Body of pancreas (tissue), 4 donors: ENCODE results near the gene PEA15.

Experiments
- POLR2A ChIP-seq, 3 donors: fragments of 450-650 bp; IDR thresholded peaks; one replicate each; pipeline ENCODE4 v1.6.1; 2016; ENCODE audit warnings: antibody characterized with exemption in 3 of 3, mild to moderate bottlenecking in 2 of 3
- TF ChIP-seq, protein P1 (sequence below), 7 experiments: fragments of 450-650 bp in 4 of 7; fragments of 200-600 bp in 3 of 7; sonication (generic) in 3 of 7; IDR thresholded peaks; one replicate each; pipeline ENCODE4 v1.5.1; 2016 to 2019; ENCODE audit warnings: antibody characterized with exemption in 7 of 7

DNA sequence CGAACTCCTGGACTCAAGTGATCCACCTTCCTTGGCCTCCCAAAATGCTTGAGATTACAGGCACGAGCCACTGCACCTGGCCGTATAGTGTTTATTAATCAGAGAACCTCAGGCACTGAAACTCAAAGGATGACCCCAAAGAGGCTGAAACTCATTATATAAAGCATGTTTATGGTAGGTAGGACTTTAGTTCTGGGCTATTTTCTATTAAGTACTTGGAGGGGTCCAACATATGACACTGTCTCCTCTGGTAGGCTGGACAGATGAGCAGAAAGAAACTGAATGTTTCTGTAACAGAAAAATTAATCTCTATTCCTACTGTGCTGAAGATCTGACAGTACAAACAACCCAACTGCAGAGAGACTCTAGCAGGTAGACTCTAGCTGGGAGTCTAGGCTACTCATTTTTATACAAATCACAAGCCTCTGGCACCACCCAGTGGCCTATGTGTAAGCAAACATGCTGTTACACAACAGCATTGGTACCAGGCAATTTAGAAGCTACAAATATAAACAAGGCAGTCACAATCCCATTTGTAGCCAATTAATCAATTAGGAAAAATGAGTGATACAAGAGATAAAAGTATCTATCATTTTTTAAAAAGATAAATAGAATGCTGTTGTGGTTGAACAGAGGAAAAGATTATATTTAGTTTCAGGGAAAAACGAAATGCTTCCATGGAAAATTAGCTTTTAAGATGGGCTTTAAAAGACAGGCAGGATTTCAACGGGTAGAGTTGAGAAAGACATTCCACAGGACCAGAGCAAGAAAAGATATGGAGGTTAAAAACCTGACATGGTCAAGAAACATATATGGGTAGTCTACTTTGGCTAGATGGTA is 46.7 kb downstream of the PEA15 start:
- TF ChIP-seq, protein P1, sequence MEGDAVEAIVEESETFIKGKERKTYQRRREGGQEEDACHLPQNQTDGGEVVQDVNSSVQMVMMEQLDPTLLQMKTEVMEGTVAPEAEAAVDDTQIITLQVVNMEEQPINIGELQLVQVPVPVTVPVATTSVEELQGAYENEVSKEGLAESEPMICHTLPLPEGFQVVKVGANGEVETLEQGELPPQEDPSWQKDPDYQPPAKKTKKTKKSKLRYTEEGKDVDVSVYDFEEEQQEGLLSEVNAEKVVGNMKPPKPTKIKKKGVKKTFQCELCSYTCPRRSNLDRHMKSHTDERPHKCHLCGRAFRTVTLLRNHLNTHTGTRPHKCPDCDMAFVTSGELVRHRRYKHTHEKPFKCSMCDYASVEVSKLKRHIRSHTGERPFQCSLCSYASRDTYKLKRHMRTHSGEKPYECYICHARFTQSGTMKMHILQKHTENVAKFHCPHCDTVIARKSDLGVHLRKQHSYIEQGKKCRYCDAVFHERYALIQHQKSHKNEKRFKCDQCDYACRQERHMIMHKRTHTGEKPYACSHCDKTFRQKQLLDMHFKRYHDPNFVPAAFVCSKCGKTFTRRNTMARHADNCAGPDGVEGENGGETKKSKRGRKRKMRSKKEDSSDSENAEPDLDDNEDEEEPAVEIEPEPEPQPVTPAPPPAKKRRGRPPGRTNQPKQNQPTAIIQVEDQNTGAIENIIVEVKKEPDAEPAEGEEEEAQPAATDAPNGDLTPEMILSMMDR (IDR thresholded peaks at IDR 0.05): peak; percentile 45 to 95 (median 80)
- TF ChIP-seq POLR2A (IDR thresholded peaks at IDR 0.05): peak in 1 of 3 donors; percentile 5
